ENCODE measurements around the gene RNF32. TPM values are rescaled to one million over a fixed set of nuclear protein-coding genes. Genes with fewer than 3 reads are reported as not detected.
"Not testable (repeated sequence)": the region's sequence is repeated elsewhere in the genome, so short reads cannot be mapped to it uniquely, and the experiment has no call there.

RNF32 gene
- total RNA-seq, 4 donors from 2014 or later: 0.42 to 6.0 (median 1.5) TPM; not detected in 1

GRCh38 chr7:156693627-156694026 is 53.1 kb downstream of the RNF32 start:
- H3K4me3 ChIP-seq: no peak overlapping the region
- peaks cover 0 to 34% (median 0%) of the 10 kb centered on the region in 3 donors for H3K36me3 ChIP-seq
- no peaks in the 10 kb centered on the region for H3K27me3 ChIP-seq
- TF ChIP-seq CTCF (IDR thresholded peaks at IDR 0.05): no peak
- TF ChIP-seq POLR2A (IDR thresholded peaks at IDR 0.05): no peak
- no peak for TF ChIP-seq EP300 (IDR thresholded peaks at IDR 0.05)
- no peak for DNase-seq (ENCODE audit: low spot score in 2 of 2)
- no peaks in the 10 kb centered on the region for H3K4me1 ChIP-seq
- peaks cover 0 to 30% (median under 1%) of the 10 kb centered on the region in 4 donors for H3K9me3 ChIP-seq
- WGBS, 2 donors: 89 to 93% methylated on average over 3 of the region's 3 CpGs
- no peak overlapping the region for H3K27ac ChIP-seq

- H3K36me3 ChIP-seq: peaks cover 0 to 56% (median 0%) of the 10 kb centered on the region in 3 donors
- not testable (repeated sequence) for DNase-seq (ENCODE audit: low spot score in 2 of 2); H3K4me3 ChIP-seq; H3K27ac ChIP-seq; H3K27me3 ChIP-seq; H3K4me1 ChIP-seq
- peaks cover 0 to 30% (median 1%) of the 10 kb centered on the region in 4 donors for H3K9me3 ChIP-seq
- 94 to 95% methylated on average over 9 of the region's 9 CpGs for WGBS, 2 donors
Observed at GRCh38 chr7:156697283-156697682, 56.7 kb downstream of the RNF32 start.

GRCh38 chr7:156698512-156698911 is 57.9 kb downstream of the RNF32 start:
- WGBS, 2 donors: 100% methylated on average over 4 of the region's 4 CpGs
- Histone ChIP-seq H3K9me3 (peaks cover 0 to 30% (median 1%) of the 10 kb centered on the region in 4 donors), H3K36me3 (peaks cover 0 to 66% (median 0%) of the 10 kb centered on the region in 3 donors)
- H3K4me1 ChIP-seq; H3K4me3 ChIP-seq; DNase-seq (ENCODE audit: low spot score in 2 of 2); H3K27ac ChIP-seq; H3K27me3 ChIP-seq: not testable (repeated sequence)

- H3K4me1 ChIP-seq; DNase-seq (ENCODE audit: low spot score in 2 of 2); H3K4me3 ChIP-seq; H3K27ac ChIP-seq; H3K27me3 ChIP-seq: not testable (repeated sequence)
- Histone ChIP-seq H3K9me3 (peaks cover 0 to 18% (median 1%) of the 10 kb centered on the region in 4 donors), H3K36me3 (peaks cover 0 to 57% (median 0%) of the 10 kb centered on the region in 3 donors)
- WGBS, 2 donors: 100% methylated on average over 1 of the region's 1 CpG
Observed at GRCh38 chr7:156701787-156702186, 61.2 kb downstream of the RNF32 start.

- no peak overlapping the region for H3K27ac ChIP-seq
- no peak for TF ChIP-seq POLR2A (IDR thresholded peaks at IDR 0.05)
- TF ChIP-seq CTCF (IDR thresholded peaks at IDR 0.05): no peak
- no peak for TF ChIP-seq EP300 (IDR thresholded peaks at IDR 0.05)
Observed at GRCh38 chr7:156702399-156702798, 61.8 kb downstream of the RNF32 start.

GRCh38 chr7:156703209-156703608 is 62.6 kb downstream of the RNF32 start:
- peaks cover 0 to 10% (median 1%) of the 10 kb centered on the region in 4 donors for H3K9me3 ChIP-seq
- 83 to 94% methylated on average over 2 to 4 of the region's 4 CpGs for WGBS, 2 donors
- DNase-seq (ENCODE audit: low spot score in 2 of 2): no peak

More at GRCh38 chr7:156702399-156702798, 61.8 kb downstream of the RNF32 start:
- no peak for DNase-seq (ENCODE audit: low spot score in 2 of 2)
- Histone ChIP-seq H3K36me3 (peaks cover 0 to 51% (median 0%) of the 10 kb centered on the region in 3 donors), H3K27me3 (no peaks in the 10 kb centered on the region), H3K4me3 (no peak overlapping the region), H3K9me3 (peaks cover 0 to 11% (median 1%) of the 10 kb centered on the region in 4 donors), H3K4me1 (no peaks in the 10 kb centered on the region)

More at GRCh38 chr7:156703209-156703608, 62.6 kb downstream of the RNF32 start:
- H3K27ac ChIP-seq: no peak overlapping the region
- peaks cover 0 to 50% (median 0%) of the 10 kb centered on the region in 3 donors for H3K36me3 ChIP-seq
- H3K4me3 ChIP-seq: no peak overlapping the region
- H3K4me1 ChIP-seq: no peaks in the 10 kb centered on the region
- TF ChIP-seq CTCF (IDR thresholded peaks at IDR 0.05) (no peak), POLR2A (IDR thresholded peaks at IDR 0.05) (no peak), EP300 (IDR thresholded peaks at IDR 0.05) (no peak)
- no peaks in the 10 kb centered on the region for H3K27me3 ChIP-seq

All from tibial nerve (tissue), 4 donors.